Neuron (in vitro differentiated cells): ENCODE results near the gene GAB1.

Experiments
- H2AFZ ChIP-seq: one replicate; pipeline ENCODE4 v1.6.1; 2013; ENCODE audit warnings: low read depth, mild to moderate bottlenecking, inconsistent platforms, low read length, moderate library complexity
- H3K27me3 ChIP-seq: one replicate; pipeline ENCODE4 v1.6.1; 2013; ENCODE audit warnings: low read length; ENCODE audit not compliant: insufficient read depth
- H3K36me3 ChIP-seq: one replicate; pipeline ENCODE4 v1.6.1; 2013; ENCODE audit warnings: low read length; ENCODE audit not compliant: insufficient read depth
- H3K4me1 ChIP-seq: one replicate; pipeline ENCODE4 v1.6.1; 2013; ENCODE audit warnings: low read length; ENCODE audit not compliant: insufficient read depth
- H3K4me3 ChIP-seq: 2 replicates; pipeline ENCODE4 v1.5.1; 2013; ENCODE audit warnings: mild to moderate bottlenecking, low read length, moderate library complexity
- H3K9me3 ChIP-seq: one replicate; pipeline ENCODE4 v1.6.1; 2013; ENCODE audit warnings: low read length

GAB1 gene

GRCh38 chr4:143308377-143308776, 28.3 kb upstream of the GAB1 start:
- no peaks in the 10 kb centered on the region for H3K9me3 ChIP-seq
- H3K4me1 ChIP-seq: no peaks in the 10 kb centered on the region

DNA sequence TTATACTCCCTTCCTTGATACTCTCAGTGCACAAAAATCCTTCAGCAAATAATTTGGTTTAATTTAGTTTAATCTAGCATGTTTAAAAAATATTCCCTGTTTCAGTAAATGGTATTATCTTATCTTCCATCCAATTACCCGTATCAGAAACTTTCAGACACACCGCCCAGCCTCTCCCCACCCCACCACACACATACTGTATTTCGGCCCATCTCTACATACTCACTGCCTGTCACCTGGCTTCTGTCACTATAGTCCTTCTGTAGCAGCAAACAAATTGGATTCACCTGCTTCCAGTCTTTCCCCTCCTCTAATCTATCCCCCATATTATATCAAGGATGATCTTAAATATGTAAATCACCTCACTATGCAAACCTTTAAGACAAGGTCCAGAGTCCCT, 24.8 kb upstream of the GAB1 start:
- H3K4me3 ChIP-seq: no peak overlapping the region
- no peaks in the 10 kb centered on the region for H3K9me3 ChIP-seq
- peaks cover 3% of the 10 kb centered on the region for H3K27me3 ChIP-seq
- H3K4me1 ChIP-seq: no peaks in the 10 kb centered on the region
- no peaks in the 10 kb centered on the region for H3K36me3 ChIP-seq
- no peak overlapping the region for H2AFZ ChIP-seq

More at GRCh38 chr4:143308377-143308776, 28.3 kb upstream of the GAB1 start:
- Histone ChIP-seq H3K36me3 (no peaks in the 10 kb centered on the region), H3K4me3 (no peak overlapping the region), H3K27me3 (peaks cover 3% of the 10 kb centered on the region), H2AFZ (no peak overlapping the region)

DNA sequence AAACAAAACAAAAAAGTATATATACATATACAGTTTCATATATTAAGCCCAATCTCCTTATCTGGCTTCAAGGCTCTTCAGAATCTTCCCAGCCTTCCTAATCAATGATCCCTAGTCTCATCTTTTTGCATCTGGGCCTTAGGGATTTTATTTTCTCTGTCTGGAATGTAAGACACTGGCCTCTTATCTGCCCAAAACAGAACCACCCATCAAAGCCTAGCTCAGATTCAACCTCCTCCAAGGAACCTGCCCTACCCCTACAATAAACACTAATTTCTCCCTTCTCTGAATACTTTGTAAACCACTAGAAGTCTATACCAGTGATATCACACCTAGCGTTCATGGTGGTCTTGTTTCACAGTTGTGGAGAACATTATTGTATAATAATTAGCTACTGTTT, 23.2 kb upstream of the GAB1 start:
- H3K36me3 ChIP-seq: no peaks in the 10 kb centered on the region
- H3K27me3 ChIP-seq: peaks cover 3% of the 10 kb centered on the region
- H2AFZ ChIP-seq: no peak overlapping the region
- H3K4me1 ChIP-seq: no peaks in the 10 kb centered on the region
- H3K4me3 ChIP-seq: no peak overlapping the region
- H3K9me3 ChIP-seq: no peaks in the 10 kb centered on the region

DNA sequence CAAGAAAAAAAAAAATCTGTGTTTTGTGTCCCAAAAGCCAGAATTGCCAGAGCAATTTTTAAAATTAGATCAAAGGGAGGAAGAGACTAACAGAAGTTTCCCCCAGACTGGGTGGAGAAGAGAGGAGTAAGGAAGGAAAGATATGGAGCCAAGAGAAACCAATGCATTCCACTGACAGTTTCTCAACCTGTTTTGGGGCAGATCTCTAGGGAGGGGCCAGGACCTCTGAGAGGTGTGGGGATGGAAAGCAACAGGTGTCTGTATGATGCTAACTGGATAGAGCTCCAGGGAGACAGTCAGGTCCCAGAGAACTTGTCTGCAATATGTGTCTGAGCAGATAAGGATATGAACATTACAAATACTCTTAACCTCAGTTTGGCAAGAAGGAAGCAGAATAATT, 22.7 kb upstream of the GAB1 start:
- Histone ChIP-seq H3K36me3 (no peaks in the 10 kb centered on the region), H3K4me1 (no peaks in the 10 kb centered on the region), H3K4me3 (no peak overlapping the region), H3K9me3 (no peaks in the 10 kb centered on the region), H2AFZ (no peak overlapping the region), H3K27me3 (peaks cover 3% of the 10 kb centered on the region)

- no peak overlapping the region for H3K4me3 ChIP-seq
- no peaks in the 10 kb centered on the region for H3K27me3 ChIP-seq
- H2AFZ ChIP-seq: no peak overlapping the region
Measured at GRCh38 chr4:143320113-143320512, 16.6 kb upstream of the GAB1 start.

GRCh38 chr4:143326735-143327134, 9.9 kb upstream of the GAB1 start:
- Histone ChIP-seq H3K36me3 (no peaks in the 10 kb centered on the region), H3K27me3 (no peaks in the 10 kb centered on the region), H3K4me3 (no peak overlapping the region), H2AFZ (no peak overlapping the region), H3K9me3 (no peaks in the 10 kb centered on the region), H3K4me1 (no peaks in the 10 kb centered on the region)

More at GRCh38 chr4:143320113-143320512, 16.6 kb upstream of the GAB1 start:
- Histone ChIP-seq H3K4me1 (no peaks in the 10 kb centered on the region), H3K36me3 (no peaks in the 10 kb centered on the region), H3K9me3 (no peaks in the 10 kb centered on the region)

GRCh38 chr4:143329985-143330384, 6.7 kb upstream of the GAB1 start:
- Histone ChIP-seq H3K4me1 (no peaks in the 10 kb centered on the region), H3K4me3 (no peak overlapping the region), H2AFZ (no peak overlapping the region), H3K36me3 (no peaks in the 10 kb centered on the region), H3K27me3 (no peaks in the 10 kb centered on the region), H3K9me3 (no peaks in the 10 kb centered on the region)

DNA sequence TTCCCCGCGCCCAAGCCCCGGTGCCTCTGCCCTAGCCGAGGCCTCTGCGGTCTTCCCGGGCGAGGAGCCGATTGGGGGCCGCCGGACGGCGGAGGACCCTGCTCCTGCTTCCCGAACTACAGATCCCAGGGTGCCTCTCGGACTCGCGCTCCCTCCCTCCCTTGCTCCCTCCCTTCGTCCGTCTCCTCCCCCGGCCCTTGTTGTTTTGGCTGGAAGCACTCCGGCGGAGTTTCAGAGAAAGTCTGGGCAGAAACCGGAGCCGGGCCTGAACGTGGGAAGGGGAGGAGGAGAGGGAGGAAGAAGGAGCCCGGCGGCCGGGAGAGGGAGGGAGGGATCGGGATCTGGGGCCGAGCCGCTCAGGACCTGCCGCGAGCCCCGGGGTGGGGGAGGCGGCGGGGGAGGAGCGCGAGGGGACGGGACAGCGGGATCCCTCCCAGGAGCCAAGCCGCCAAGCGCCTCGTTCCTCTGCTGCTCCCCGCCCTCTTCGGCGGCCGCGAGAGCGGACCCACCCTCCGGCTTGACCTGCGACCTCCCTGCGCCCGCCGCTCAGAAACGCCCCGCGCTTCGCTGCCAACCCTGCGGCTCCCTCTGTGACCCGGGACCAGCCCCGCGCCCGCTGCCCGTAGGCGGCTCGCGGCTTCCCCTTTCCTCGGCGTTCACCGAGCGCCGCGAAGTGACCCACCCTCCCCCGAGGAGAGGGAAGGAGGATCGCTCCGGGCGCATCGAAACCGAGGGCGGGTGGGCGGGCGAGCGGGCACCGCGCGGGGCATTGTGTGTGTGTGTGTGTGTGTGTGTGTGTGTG, 496 bp upstream of the GAB1 start:
- no peaks in the 10 kb centered on the region for H3K9me3 ChIP-seq
- peak overlapping the region; percentile 88 for H2AFZ ChIP-seq
- H3K4me1 ChIP-seq: peaks cover 5% of the 10 kb centered on the region
- H3K4me3 ChIP-seq: peak overlapping the region; percentile 95
- no peaks in the 10 kb centered on the region for H3K27me3 ChIP-seq
- no peaks in the 10 kb centered on the region for H3K36me3 ChIP-seq

GRCh38 chr4:143337600-143338287, 1.1 kb downstream of the GAB1 start:
- H3K27me3 ChIP-seq: no peaks in the 10 kb centered on the region
- H3K9me3 ChIP-seq: no peaks in the 10 kb centered on the region
- peak overlapping the region; percentile 62 for H2AFZ ChIP-seq
- no peaks in the 10 kb centered on the region for H3K36me3 ChIP-seq
- H3K4me3 ChIP-seq: peak overlapping the region; percentile 95
- H3K4me1 ChIP-seq: peaks cover 5% of the 10 kb centered on the region

DNA sequence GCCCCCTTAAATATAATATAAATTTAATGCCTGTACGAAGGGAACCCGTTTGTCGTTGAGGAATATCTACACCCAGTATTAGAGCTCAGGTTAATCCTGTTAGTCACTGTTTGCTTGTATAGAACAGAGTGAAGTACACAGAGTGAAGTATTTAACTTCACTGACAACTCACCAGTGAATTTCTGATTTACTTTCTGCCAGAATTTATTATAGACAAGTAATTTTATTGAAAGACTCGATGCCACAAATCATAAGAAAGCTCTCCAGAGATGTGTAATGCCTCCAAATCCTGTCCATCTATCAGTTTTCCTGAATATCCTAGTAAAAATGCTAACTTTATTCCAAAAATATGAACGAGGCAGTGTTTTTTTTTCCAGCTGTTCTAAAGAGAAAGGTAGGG, 1.6 kb downstream of the GAB1 start:
- Histone ChIP-seq H3K27me3 (no peaks in the 10 kb centered on the region), H3K36me3 (no peaks in the 10 kb centered on the region), H2AFZ (no peak overlapping the region), H3K9me3 (no peaks in the 10 kb centered on the region), H3K4me1 (peaks cover 5% of the 10 kb centered on the region), H3K4me3 (peak overlapping the region; percentile 95)

- H3K4me3 ChIP-seq: no peak overlapping the region
- no peaks in the 10 kb centered on the region for H3K9me3 ChIP-seq
- H2AFZ ChIP-seq: no peak overlapping the region
- H3K4me1 ChIP-seq: peaks cover 8% of the 10 kb centered on the region
- H3K27me3 ChIP-seq: no peaks in the 10 kb centered on the region
- H3K36me3 ChIP-seq: no peaks in the 10 kb centered on the region
Measured at GRCh38 chr4:143339497-143339896, 2.8 kb downstream of the GAB1 start.

DNA sequence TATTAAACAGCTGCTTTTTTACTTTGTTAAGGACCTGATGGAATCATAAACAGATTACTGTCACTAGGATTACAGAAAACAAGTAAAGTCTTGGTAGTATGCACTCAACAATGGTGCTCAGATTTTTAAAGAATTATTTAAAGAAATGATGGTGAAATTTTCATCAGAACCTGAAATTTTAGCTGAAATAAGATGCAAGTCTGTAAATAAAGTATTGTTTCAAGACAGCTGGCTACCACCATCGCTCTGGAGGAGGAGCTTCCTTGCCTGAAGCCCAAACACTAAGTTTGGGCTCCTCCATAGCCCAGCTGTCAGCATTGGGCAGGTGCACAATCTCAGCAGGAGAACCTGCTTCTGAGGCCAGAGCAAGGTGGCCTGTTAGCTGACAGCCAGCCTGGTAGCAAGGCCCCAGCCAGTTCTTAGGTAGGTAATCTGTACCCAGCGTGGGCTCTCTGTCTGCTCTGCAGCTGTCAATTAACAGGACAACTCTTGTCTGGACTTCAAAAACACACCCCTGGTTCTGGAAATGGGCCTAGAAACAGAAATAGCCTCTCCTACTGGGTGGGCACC, 4.6 kb downstream of the GAB1 start:
- H3K4me3 ChIP-seq: no peak overlapping the region
- H3K27me3 ChIP-seq: no peaks in the 10 kb centered on the region
- H3K36me3 ChIP-seq: no peaks in the 10 kb centered on the region
- no peaks in the 10 kb centered on the region for H3K9me3 ChIP-seq
- no peak overlapping the region for H2AFZ ChIP-seq
- peaks cover 8% of the 10 kb centered on the region for H3K4me1 ChIP-seq

DNA sequence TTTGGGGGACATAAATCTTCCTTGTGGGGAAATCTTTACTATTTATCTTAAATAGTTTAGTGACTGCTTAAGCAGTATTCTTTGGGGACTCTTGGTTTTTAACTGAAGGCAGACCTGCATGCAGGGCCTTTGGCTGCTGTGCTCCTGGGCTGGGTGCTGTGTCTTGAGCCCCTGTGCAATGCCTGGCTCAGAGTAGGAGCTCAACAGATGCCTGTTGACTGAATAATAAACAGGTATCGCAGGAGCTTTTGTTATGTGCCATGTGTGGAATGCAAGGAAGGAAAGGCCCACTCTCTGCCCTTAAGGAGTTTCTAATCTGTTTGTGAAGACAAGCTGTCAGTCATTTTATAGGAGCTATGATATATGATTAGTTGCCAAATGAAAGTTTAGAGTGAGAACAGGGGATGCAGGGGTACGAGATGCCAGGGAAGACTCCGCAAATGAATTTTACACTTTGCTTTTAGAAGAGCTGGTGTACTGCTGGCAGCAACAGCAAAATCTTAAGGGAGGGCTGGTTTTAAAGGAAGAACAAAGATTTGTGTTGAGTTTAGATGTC, 6.7 kb downstream of the GAB1 start:
- Histone ChIP-seq H3K36me3 (no peaks in the 10 kb centered on the region), H3K9me3 (no peaks in the 10 kb centered on the region), H3K27me3 (no peaks in the 10 kb centered on the region), H2AFZ (no peak overlapping the region), H3K4me1 (peaks cover 5% of the 10 kb centered on the region), H3K4me3 (no peak overlapping the region)
